ENCODE measurements around the gene RNF141.

DNA sequence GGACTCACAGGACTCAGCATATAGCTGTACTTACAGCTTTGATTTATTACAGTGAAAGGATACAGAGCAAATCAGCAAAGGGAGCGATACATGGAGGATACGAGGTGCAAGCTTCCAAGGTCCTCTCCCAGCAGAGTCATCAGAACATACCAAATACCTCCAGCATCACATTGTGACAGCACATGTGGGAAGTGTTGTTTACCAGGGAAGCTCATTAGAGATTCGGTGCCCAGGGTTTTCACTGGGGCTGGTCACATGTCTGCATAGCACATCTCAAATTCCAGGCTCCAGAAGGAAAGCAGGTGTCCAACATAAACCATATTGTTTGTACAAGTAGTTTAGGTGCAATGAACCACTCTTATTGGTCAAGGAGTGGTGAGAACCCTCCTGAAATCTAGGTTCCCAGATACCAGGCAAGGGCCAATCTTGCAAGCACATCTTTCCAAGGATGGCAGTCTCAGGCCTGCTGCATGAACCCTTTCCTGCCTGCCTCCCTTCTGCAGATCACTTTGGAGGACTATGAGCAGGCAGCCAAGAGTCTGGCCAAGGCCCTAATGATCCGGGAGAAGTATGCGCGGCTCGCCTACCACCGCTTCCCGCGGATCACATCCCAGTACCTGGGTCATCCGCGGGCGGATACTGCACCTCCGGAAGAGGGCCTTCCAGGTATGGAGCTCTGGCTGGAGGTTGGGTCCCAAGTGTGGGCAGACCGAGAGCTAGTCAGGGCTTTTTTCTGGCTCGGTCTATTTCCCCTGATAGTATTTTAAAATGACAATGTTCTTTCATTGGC, 59.2 kb downstream of the RNF141 start:
- TF ChIP-seq, protein P1, sequence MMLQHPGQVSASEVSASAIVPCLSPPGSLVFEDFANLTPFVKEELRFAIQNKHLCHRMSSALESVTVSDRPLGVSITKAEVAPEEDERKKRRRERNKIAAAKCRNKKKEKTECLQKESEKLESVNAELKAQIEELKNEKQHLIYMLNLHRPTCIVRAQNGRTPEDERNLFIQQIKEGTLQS (CRISPR knock-in tag; conservative IDR thresholded peaks at IDR 0.05) = no peak
- TF ChIP-seq, protein P2, sequence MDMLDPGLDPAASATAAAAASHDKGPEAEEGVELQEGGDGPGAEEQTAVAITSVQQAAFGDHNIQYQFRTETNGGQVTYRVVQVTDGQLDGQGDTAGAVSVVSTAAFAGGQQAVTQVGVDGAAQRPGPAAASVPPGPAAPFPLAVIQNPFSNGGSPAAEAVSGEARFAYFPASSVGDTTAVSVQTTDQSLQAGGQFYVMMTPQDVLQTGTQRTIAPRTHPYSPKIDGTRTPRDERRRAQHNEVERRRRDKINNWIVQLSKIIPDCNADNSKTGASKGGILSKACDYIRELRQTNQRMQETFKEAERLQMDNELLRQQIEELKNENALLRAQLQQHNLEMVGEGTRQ (CRISPR knock-in tag; IDR thresholded peaks at IDR 0.05) = no peak
- TF ChIP-seq, protein P3, sequence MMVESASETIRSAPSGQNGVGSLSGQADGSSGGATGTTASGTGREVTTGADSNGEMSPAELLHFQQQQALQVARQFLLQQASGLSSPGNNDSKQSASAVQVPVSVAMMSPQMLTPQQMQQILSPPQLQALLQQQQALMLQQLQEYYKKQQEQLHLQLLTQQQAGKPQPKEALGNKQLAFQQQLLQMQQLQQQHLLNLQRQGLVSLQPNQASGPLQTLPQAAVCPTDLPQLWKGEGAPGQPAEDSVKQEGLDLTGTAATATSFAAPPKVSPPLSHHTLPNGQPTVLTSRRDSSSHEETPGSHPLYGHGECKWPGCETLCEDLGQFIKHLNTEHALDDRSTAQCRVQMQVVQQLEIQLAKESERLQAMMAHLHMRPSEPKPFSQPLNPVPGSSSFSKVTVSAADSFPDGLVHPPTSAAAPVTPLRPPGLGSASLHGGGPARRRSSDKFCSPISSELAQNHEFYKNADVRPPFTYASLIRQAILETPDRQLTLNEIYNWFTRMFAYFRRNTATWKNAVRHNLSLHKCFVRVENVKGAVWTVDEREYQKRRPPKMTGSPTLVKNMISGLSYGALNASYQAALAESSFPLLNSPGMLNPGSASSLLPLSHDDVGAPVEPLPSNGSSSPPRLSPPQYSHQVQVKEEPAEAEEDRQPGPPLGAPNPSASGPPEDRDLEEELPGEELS (CRISPR knock-in tag; IDR thresholded peaks at IDR 0.05) = no peak

All from WTC11 (cell line).